ENCODE measurements around the gene SGMS1. TPM values are rescaled to one million over a fixed set of nuclear protein-coding genes. Genes with fewer than 3 reads are reported as not detected.

Gene SGMS1
- total and polyA plus RNA-seq, 2 donors (not counting 3 experiments of a cell fraction or from before 2014, with no cell fraction given), result 9.7 to 23.7 TPM

DNA sequence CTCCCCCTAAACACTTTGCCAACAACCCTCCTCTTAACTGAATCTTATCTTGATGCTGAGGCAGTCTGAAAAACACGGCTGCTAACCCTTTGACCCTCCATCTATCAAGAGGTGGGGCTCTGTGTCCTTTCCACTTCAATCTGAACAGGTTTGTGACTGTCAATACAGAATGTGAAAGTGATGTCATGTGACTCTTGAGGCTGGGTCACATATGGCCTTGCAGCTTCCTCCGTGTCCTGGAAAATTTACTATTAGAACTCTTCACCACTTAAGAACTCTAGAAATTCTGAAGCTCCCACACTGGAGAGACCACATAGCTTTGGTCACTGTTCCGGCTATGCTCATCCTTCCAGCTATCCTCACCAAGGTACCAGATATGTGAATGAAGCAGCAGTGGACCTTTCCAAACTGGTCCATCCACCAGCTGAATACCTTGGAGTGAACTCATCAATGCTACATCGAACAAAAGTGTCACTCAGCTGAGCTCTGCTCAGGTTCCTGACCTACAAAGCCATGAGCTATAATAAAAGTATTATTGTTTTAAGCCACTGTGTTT is 341.7 kb downstream of the SGMS1 start:
- Histone ChIP-seq H3K36me3 (ENCODE audit: control insufficient read depth in 2 of 2, extremely low read depth in 1 of 2, insufficient read depth in 2 of 2, low read length in 2 of 2) (no peaks in the 10 kb centered on the region), H3K4me1 (ENCODE audit: control insufficient read depth, extremely low read depth, insufficient read depth, low read length) (no peaks in the 10 kb centered on the region), H2AFZ (ENCODE audit: low read depth, low read length) (no peak overlapping the region), H3K4me2 (ENCODE audit: insufficient read depth, low read length) (no peak overlapping the region), H3K27ac (ENCODE audit: insufficient read depth, low read depth, low read length) (no peak overlapping the region), H3K27me3 (ENCODE audit: control insufficient read depth in 2 of 2, insufficient read depth in 2 of 2, low read length in 2 of 2) (peaks cover 10 to 20% of the 10 kb centered on the region in 2 experiments), H3K9me1 (replicated peaks; ENCODE audit: control insufficient read depth, extremely low read depth, insufficient read depth, low read length) (no peaks in the 10 kb centered on the region), H3K9ac (replicated peaks; ENCODE audit: extremely low read depth, insufficient read depth, low read length) (no peak overlapping the region), H4K20me1 (replicated peaks; ENCODE audit: control insufficient read depth, extremely low read depth, insufficient read depth, low read length) (no peaks in the 10 kb centered on the region), H3K4me3 (replicated peaks in 1 of 3; ENCODE audit: insufficient read depth in 1 of 3, low read depth in 1 of 3, low read length in 3 of 3) (no peak overlapping the region), H3K9me3 (replicated peaks; ENCODE audit: control insufficient read depth, insufficient read depth, low read length) (no peaks in the 10 kb centered on the region), H3K79me2 (ENCODE audit: control insufficient read depth, insufficient read depth, low read length) (no peaks in the 10 kb centered on the region)
- no peak for TF ChIP-seq MYC (IDR thresholded peaks at IDR 0.05; ENCODE audit: low read depth, low read length)
- TF ChIP-seq FOS (IDR thresholded peaks at IDR 0.05; ENCODE audit: borderline replicate concordance, insufficient read depth, low read length), result no peak
- no peak for TF ChIP-seq POLR2A (IDR thresholded peaks at IDR 0.05; ENCODE audit: low read depth, low read length)
- TF ChIP-seq EZH2 (IDR thresholded peaks at IDR 0.05; ENCODE audit: borderline replicate concordance, low read depth, low read length, severe bottlenecking), result no peak
- TF ChIP-seq, protein P1, sequence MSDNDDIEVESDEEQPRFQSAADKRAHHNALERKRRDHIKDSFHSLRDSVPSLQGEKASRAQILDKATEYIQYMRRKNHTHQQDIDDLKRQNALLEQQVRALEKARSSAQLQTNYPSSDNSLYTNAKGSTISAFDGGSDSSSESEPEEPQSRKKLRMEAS (IDR thresholded peaks at IDR 0.05; ENCODE audit: insufficient read depth, insufficient read length), result no peak
- CTCF ChIA-PET, result no interaction called here
- intact Hi-C loops (cut with micrococcal nuclease), result no loop called here
- dilution Hi-C loops (cut with MboI; ENCODE audit: extremely low pct_ligation_motif_present, low sequenced_read_pairs), result no loop called here
- FAIRE-seq (no peak), DNase-seq (ENCODE audit: low read depth, low spot score) (no peak)
- no TSS peak for BruUV-seq (replicated peaks)
- POLR2A ChIA-PET, result no interaction called here

DNA sequence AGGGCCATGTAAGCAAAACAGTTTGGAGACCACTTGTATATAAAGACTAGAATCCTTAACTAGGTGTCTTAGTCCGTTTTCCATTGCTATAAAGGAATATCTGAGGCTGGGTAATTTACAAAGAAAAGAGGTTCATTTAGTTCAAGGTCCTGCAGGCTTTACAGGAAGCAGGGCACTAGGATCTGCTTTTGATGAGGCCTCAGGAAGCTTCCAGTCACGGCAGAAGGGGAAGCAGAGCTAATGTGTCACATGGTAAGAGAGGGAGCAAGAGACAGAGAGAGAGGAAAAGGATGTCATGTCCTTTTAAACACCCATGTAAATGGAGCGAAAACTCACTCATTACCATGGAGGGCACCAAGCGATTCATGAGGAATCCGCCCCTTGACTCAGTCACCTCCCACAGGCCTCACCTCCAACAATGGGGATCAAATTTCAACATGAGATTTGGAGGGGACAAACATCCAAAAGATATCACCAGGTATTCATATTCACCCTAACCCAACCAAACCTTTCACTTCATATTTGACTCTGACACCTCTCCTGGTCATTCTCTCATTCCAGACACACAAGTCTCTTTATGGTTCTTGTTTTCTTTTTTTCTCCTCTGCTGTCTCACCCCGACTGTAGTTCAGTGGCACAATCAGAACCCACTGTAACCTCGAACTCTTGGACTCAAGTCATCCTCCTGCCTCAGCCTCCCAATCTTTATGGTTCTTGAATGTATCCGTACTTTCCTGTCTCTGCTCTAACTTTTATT is 342.4 kb downstream of the SGMS1 start:
- dilution Hi-C loops (cut with MboI; ENCODE audit: extremely low pct_ligation_motif_present, low sequenced_read_pairs), result no loop called here

More for the DNA sequence above, 342.4 kb downstream of the SGMS1 start:
- no peak overlapping the region for H3K4me3 ChIP-seq (replicated peaks in 1 of 3; ENCODE audit: insufficient read depth in 1 of 3, low read depth in 1 of 3, low read length in 3 of 3)
- no peak for FAIRE-seq
- H3K9me3 ChIP-seq (replicated peaks; ENCODE audit: control insufficient read depth, insufficient read depth, low read length), result no peaks in the 10 kb centered on the region
- H3K4me1 ChIP-seq (ENCODE audit: control insufficient read depth, extremely low read depth, insufficient read depth, low read length), result no peaks in the 10 kb centered on the region
- no peak overlapping the region for H3K9ac ChIP-seq (replicated peaks; ENCODE audit: extremely low read depth, insufficient read depth, low read length)
- H2AFZ ChIP-seq (ENCODE audit: low read depth, low read length), result no peak overlapping the region
- TF ChIP-seq, protein P1 (IDR thresholded peaks at IDR 0.05; ENCODE audit: insufficient read depth, insufficient read length), result no peak
- TF ChIP-seq, protein P2, sequence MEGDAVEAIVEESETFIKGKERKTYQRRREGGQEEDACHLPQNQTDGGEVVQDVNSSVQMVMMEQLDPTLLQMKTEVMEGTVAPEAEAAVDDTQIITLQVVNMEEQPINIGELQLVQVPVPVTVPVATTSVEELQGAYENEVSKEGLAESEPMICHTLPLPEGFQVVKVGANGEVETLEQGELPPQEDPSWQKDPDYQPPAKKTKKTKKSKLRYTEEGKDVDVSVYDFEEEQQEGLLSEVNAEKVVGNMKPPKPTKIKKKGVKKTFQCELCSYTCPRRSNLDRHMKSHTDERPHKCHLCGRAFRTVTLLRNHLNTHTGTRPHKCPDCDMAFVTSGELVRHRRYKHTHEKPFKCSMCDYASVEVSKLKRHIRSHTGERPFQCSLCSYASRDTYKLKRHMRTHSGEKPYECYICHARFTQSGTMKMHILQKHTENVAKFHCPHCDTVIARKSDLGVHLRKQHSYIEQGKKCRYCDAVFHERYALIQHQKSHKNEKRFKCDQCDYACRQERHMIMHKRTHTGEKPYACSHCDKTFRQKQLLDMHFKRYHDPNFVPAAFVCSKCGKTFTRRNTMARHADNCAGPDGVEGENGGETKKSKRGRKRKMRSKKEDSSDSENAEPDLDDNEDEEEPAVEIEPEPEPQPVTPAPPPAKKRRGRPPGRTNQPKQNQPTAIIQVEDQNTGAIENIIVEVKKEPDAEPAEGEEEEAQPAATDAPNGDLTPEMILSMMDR (IDR thresholded peaks at IDR 0.05; ENCODE audit: extremely low read depth in 1 of 2, insufficient read depth in 1 of 2, low read depth in 1 of 2, low read length in 2 of 2), result no peak
- no peak for TF ChIP-seq POLR2A (IDR thresholded peaks at IDR 0.05; ENCODE audit: low read depth, low read length)
- TF ChIP-seq POLR2AphosphoS5 (IDR thresholded peaks at IDR 0.05; ENCODE audit: insufficient read depth, low read depth, low read length), result no peak
- no peak for TF ChIP-seq FOS (IDR thresholded peaks at IDR 0.05; ENCODE audit: borderline replicate concordance, insufficient read depth, low read length)
- TF ChIP-seq JUN (IDR thresholded peaks at IDR 0.05; ENCODE audit: borderline replicate concordance, insufficient read depth, insufficient read length, low read depth), result no peak
- TF ChIP-seq EZH2 (IDR thresholded peaks at IDR 0.05; ENCODE audit: borderline replicate concordance, low read depth, low read length, severe bottlenecking), result no peak
- no peak for TF ChIP-seq GATA2 (IDR thresholded peaks at IDR 0.05; ENCODE audit: insufficient read depth, insufficient read length, low read depth, low read length)
- TF ChIP-seq MYC (IDR thresholded peaks at IDR 0.05; ENCODE audit: low read depth, low read length), result no peak
- H3K27ac ChIP-seq (ENCODE audit: insufficient read depth, low read depth, low read length), result no peak overlapping the region
- H4K20me1 ChIP-seq (replicated peaks; ENCODE audit: control insufficient read depth, extremely low read depth, insufficient read depth, low read length), result no peaks in the 10 kb centered on the region
- BruUV-seq (replicated peaks), result no TSS peak
- H3K4me2 ChIP-seq (ENCODE audit: insufficient read depth, low read length), result no peak overlapping the region
- H3K9me1 ChIP-seq (replicated peaks; ENCODE audit: control insufficient read depth, extremely low read depth, insufficient read depth, low read length), result no peaks in the 10 kb centered on the region
- DNase-seq (ENCODE audit: low read depth, low spot score), result no peak
- H3K27me3 ChIP-seq (ENCODE audit: control insufficient read depth in 2 of 2, insufficient read depth in 2 of 2, low read length in 2 of 2), result peaks cover 8 to 25% of the 10 kb centered on the region in 2 experiments
- no peaks in the 10 kb centered on the region for H3K36me3 ChIP-seq (ENCODE audit: control insufficient read depth in 2 of 2, extremely low read depth in 1 of 2, insufficient read depth in 2 of 2, low read length in 2 of 2)
- intact Hi-C loops (cut with micrococcal nuclease), result no loop called here
- ChIA-PET POLR2A (no interaction called here), CTCF (no interaction called here)
- H3K79me2 ChIP-seq (ENCODE audit: control insufficient read depth, insufficient read depth, low read length), result no peaks in the 10 kb centered on the region

Measured in endothelial cell of umbilical vein (primary cell).